Lower leg skin (tissue), 3 donors: Measurements from ENCODE around the gene SCYGR1.

Experiments
- CTCF ChIP-seq, 3 donors: fragments of 450-650 bp; IDR thresholded peaks; one replicate each; pipeline ENCODE4 v1.5.1; 2016; ENCODE audit warnings: antibody characterized with exemption in 3 of 3, mild to moderate bottlenecking in 3 of 3, moderate library complexity in 2 of 3
- POLR2A ChIP-seq, 2 donors: fragments of 450-650 bp; IDR thresholded peaks; one replicate each; pipeline ENCODE4 v1.6.1; 2016 to 2017; ENCODE audit warnings: antibody characterized with exemption in 2 of 2, mild to moderate bottlenecking in 1 of 2, moderate library complexity in 1 of 2

GRCh38 chr2:227433171-227433570 lies 45.4 kb upstream of the SCYGR1 start:
- TF ChIP-seq CTCF (IDR thresholded peaks at IDR 0.05) (no peak), POLR2A (IDR thresholded peaks at IDR 0.05) (no peak)
